ENCODE data around the gene ZC3HAV1.

GRCh38 chr7:139065323-139065722 is 44.2 kb downstream of the ZC3HAV1 start:
- TF ChIP-seq POLR2A (IDR thresholded peaks at IDR 0.05; ENCODE audit: low read length) = no peak
- TF ChIP-seq GATA1 (IDR thresholded peaks at IDR 0.05; ENCODE audit: low read depth, low read length) = no peak
